Activated naive CD8-positive, alpha-beta T cell treated with anti-CD3 and anti-CD28 coated beads, Interleukin-2, amount 50 U/mL, for 16 hours (primary cell): ENCODE results near the gene PCDHGB2.
"Not testable (repeated sequence)": the region's sequence is repeated elsewhere in the genome, so short reads cannot be mapped to it uniquely, and the experiment has no call there.

Experiments
- DNase-seq: peaks from one replicate; pipeline ENCODE4 v3.0.0-alpha.2; 2020; ENCODE audit warnings: low read depth, low spot score

Gene PCDHGB2

DNA sequence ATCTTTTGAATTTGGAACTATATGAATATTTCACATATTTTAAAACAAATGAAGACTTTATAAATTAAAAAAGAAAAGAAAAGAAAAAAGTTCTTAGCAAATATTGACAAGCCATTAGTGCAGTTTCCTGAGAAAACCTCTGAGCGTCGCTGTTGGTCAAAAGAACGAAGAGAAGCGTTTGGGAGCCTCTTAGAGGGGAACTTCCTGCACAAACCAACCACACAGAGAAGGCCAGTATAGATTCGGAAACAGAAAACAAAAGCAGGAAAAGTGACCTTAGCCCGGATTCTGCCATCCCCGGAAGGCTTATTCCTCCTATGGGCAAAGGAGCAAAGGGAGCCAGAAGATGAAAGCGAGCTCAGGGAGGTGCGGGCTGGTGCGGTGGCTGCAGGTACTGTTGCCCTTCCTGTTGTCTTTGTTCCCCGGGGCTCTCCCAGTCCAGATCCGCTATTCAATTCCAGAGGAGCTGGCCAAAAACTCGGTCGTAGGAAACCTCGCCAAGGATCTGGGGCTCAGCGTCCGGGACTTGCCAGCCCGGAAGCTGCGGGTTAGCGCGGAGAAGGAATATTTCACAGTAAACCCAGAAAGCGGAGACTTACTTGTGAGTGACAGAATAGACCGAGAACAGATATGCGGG is at the start of gene PCDHGB2:
TSS of gene PCDHGB2 (plus strand) at position 205 of the 637 bp plus-strand sequence. CDS start at position 347, 142 bp downstream.
- no peak for DNase-seq

GRCh38 chr5:141313711-141314110 is 46.1 kb upstream of the PCDHGB2 start:
- DNase-seq, result no peak

DNA sequence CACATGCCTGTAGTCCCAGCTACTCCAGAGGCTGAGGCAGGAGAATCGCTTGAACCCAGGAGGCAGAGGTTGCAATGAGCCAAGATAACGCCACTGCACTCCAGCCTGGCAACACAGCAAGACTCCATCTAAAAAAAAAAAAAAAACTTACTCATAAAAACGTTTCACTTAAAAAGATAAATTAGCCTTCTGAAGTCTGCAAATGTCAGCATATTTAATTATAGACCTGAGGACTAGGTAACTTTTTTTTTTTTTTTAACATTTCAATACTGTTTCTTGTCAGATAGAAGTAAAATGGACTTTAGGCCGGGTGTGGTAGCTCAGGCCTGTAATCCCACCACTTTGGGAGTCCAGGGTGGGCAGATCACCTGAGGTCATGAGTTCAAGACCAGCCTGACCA is 42.8 kb upstream of the PCDHGB2 start:
- not testable (repeated sequence) for DNase-seq

DNA sequence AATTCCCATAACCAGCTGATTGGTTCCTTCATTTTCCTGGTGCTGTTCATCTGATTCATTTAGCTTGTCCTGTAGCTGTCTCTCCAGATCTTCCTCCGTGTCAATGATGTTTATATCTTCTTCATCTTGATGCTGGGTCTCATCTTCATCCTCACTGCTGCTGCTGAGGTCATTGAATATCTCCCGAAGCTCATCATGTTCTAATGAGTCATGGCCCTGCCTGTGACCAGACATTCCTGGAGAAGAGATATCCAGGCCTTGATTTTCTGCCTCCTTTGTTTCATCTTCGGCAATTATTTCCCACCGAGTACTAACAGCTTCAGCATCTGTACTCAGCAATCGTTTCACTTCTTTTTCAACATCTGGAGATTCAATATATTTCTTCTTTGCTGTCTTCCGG is 40.6 kb upstream of the PCDHGB2 start:
- DNase-seq, result no peak

DNA sequence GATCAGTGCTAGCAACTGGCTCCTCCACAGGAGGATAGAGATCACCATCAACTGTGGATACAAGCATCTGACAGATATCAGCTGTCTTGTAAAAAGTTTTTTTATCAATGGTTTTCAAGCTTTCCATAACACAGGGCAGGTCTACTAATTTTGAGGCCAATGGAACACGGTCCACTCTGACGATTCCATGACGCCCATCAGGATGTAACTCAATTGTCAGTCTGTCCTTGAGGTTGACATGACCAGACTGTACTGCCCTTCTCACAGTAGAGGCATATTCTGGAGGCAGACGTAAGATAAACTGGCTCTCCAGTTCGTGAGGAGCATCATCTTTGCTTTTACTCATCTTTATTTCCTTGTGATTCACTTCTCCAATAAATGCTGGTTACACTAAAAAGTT is 40.1 kb upstream of the PCDHGB2 start:
- DNase-seq, result no peak

- peak; percentile 84 for DNase-seq
These were observed 39.3 kb upstream of the PCDHGB2 start, which contains the start of gene TAF7 for GRCh38 chr5:141320225-141321169. TAF7 (minus strand) TSS chr5:141320784; CDS start chr5:141320044, 740 bp downstream.

DNA sequence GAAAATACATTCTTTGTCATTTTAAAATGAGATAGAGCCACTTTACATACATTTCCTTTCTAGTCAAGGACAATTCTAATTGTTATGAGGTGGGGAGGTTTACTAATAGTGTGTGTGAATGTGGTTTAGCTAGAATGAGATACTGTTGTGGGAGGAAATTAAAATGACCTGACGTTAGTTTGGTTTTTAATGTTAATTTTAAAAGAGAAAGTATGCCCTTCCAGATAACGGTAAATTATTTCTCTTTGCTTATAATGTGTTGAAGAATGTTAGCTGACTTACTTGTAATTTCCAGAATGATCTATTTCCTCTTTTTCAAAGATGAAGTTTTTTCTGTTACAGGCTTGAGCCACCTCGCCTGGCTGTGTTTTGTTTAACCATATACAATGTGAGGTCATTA is 37.5 kb upstream of the PCDHGB2 start:
- DNase-seq, result no peak

DNA sequence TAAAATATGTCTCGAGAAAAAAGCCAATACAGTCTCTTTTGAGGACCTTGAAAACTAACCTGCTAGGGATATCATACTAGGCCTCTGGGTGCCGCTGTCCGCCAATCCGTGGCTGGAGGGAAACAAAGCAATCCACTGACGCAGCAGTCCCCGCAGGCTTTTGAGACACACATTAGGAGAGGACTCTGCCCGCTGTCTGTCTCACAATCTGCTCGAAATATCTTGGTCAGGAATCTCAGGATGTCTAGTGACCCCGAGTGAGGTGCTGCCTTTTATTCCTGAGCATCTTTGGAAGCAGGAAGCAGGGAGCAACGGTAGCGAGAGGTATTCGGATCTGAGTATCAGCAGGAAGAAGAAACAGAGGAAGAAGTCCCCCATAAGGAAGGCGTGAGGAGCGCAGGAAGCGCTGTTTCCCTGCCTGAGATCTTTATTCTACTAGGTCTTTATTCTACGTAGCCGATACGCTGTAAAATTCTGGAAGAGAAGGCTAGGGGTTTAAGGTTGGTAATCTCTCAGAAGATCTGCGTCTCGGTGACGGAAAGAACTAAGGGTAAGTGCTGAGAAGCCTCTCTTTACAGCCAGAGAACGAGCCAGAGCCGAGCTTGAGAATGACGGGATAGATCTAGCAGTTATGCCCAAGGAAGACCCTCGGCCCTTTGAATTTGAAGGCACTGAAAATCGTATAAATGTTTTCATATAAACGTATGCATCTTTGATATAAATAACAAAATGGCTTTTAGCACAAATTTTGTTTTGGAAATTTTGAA is 33.5 kb upstream of the PCDHGB2 start:
- peak; percentile 23 for DNase-seq

DNA sequence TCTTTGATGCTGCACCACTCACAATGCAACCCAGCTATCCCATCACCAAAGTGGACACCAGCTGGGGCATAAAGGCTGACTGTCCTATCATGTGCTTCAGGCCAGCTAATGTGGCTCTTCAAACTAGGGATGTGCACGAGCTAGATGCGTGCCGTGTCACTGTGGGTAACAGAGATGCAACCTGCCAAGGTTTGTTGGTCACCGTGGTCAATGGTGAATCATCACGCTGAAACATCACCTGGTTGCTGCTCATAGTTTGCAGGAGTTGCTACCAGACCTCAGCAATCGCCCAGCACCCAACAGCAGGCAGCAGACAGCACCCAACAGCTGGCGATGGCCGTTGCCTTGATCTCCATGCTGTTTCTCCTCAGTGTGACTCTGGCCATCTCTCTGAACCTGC is 31.6 kb upstream of the PCDHGB2 start:
- DNase-seq, result no peak

DNA sequence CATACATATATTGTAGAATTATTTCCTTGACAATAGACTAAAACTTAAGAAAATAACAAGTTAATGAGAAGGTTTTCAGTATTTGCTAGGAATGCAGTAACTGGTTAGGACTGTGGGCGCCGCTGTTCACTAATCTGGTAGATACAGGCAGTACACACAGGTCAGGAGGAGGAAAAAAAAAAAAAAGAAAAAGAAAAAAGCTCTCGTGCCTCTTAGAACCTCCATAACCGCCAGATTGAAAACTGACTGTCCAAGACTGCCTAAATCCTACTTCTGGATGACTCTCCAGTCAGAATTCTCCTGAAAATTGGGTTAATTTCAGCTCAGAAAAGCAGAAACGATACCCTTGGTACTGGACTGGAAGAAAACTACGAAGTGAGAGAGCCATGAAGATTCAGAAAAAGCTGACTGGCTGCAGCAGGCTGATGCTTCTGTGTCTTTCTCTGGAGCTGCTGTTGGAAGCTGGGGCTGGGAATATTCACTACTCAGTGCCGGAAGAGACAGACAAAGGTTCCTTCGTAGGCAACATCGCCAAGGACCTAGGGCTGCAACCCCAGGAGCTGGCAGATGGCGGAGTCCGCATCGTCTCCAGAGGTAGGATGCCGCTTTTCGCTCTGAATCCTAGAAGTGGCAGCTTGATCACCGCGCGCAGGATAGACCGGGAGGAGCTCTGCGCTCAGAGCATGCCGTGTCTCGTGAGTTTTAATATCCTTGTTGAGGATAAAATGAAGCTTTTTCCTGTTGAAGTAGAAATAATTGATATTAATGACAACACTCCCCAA is 29.3 kb upstream of the PCDHGB2 start, which contains the start of gene PCDHGA1:
TSS of gene PCDHGA1 (plus strand) at position 216 of the 782 bp plus-strand sequence.
- no peak for DNase-seq

DNA sequence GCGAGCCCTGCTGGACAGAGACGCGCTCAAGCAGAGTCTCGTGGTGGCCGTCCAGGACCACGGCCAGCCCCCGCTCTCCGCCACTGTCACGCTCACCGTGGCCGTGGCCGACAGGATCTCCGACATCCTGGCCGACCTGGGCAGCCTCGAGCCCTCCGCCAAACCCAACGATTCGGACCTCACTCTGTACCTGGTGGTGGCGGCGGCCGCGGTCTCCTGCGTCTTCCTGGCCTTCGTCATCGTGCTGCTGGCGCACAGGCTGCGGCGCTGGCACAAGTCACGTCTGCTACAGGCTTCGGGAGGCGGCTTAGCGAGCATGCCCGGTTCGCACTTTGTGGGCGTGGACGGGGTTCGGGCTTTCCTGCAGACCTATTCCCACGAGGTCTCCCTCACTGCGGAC is 27.2 kb upstream of the PCDHGB2 start:
- not testable (repeated sequence) for DNase-seq

GRCh38 chr5:141338538-141339306 is 21.1 kb upstream of the PCDHGB2 start, which contains the start of gene PCDHGA2:
PCDHGA2 (plus strand) TSS chr5:141338760.
- no peak for DNase-seq

GRCh38 chr5:141340781-141341354 is 18.9 kb upstream of the PCDHGB2 start:
- DNase-seq, result not testable (repeated sequence)

DNA sequence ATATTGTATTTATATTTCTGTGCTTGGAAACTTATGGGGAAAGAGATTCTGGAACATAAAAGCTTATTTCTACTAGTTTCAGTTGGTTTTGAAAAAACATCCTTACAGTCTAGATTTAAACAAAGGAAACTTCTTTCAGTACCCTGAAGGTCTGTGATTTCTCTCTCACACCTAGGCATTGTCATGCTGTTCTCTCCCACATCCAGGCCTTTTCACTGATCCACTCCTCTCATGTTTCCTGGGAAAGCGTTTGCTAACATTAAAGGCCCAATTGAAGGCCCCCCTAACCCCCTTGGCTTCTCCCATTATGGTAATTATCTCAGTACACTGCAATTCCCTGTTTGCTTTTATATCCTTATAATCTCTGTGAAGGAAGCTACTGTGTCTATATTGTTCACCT is 17.0 kb upstream of the PCDHGB2 start:
- no peak for DNase-seq

GRCh38 chr5:141343242-141343952 is 16.4 kb upstream of the PCDHGB2 start, which contains the start of gene PCDHGA3:
PCDHGA3 (plus strand) TSS chr5:141343829; CDS start chr5:141344034, 205 bp downstream.
- DNase-seq, result no peak

GRCh38 chr5:141343953-141344463 is 15.8 kb upstream of the PCDHGB2 start:
- DNase-seq, result no peak

DNA sequence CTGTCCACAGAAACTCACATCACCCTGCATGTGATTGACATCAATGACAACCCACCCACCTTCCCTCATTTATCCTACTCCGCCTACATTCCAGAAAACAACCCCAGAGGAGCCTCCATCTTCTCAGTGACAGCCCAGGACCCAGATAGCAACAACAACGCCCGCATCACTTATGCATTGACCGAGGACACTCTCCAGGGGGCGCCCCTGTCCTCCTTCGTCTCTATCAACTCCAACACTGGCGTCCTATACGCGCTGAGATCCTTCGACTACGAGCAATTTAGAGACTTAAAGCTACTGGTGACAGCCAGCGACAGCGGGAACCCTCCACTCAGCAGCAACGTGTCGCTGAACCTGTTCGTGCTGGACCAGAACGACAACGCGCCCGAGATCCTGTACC is 14.5 kb upstream of the PCDHGB2 start:
- no peak for DNase-seq

GRCh38 chr5:141346017-141346416 is 13.8 kb upstream of the PCDHGB2 start:
- not testable (repeated sequence) for DNase-seq
